ENCODE results near the gene HAAO.

The HAAO gene

GRCh38 chr2:42795275-42795674 lies 2.9 kb upstream of the HAAO start:
- no peak for TF ChIP-seq REST (IDR thresholded peaks at IDR 0.05; ENCODE audit: insufficient read depth in 1 of 2, low read depth in 2 of 2, low read length in 2 of 2)
- no peak for TF ChIP-seq TAF1 (IDR thresholded peaks at IDR 0.05; ENCODE audit: borderline replicate concordance, insufficient read depth, low read length)
- no peak for TF ChIP-seq FOXP2 (optimal IDR thresholded peaks at IDR 0.05; ENCODE audit: borderline replicate concordance, extremely low read depth, extremely low read length, insufficient read depth)

GRCh38 chr2:42794271-42795046 lies 2.1 kb upstream of the HAAO start:
- TF ChIP-seq POLR2AphosphoS5 (IDR thresholded peaks at IDR 0.05; ENCODE audit: low read depth, low read length), result no peak
- TF ChIP-seq TAF1 (IDR thresholded peaks at IDR 0.05; ENCODE audit: borderline replicate concordance, insufficient read depth, low read length), result no peak
- TF ChIP-seq REST (IDR thresholded peaks at IDR 0.05; ENCODE audit: insufficient read depth in 1 of 2, low read depth in 2 of 2, low read length in 2 of 2), result no peak
- TF ChIP-seq FOXP2 (optimal IDR thresholded peaks at IDR 0.05; ENCODE audit: borderline replicate concordance, extremely low read depth, extremely low read length, insufficient read depth), result no peak
- no peak for TF ChIP-seq SIN3A (IDR thresholded peaks at IDR 0.05; ENCODE audit: borderline replicate concordance, insufficient read depth, low read length)

GRCh38 chr2:42793334-42794270 lies 1.2 kb upstream of the HAAO start:
- TF ChIP-seq SIN3A (IDR thresholded peaks at IDR 0.05; ENCODE audit: borderline replicate concordance, insufficient read depth, low read length) (no peak), POLR2AphosphoS5 (IDR thresholded peaks at IDR 0.05; ENCODE audit: low read depth, low read length) (no peak), TAF1 (IDR thresholded peaks at IDR 0.05; ENCODE audit: borderline replicate concordance, insufficient read depth, low read length) (no peak), FOXP2 (optimal IDR thresholded peaks at IDR 0.05; ENCODE audit: borderline replicate concordance, extremely low read depth, extremely low read length, insufficient read depth) (no peak), REST (IDR thresholded peaks at IDR 0.05; ENCODE audit: insufficient read depth in 1 of 2, low read depth in 2 of 2, low read length in 2 of 2) (no peak)

GRCh38 chr2:42792087-42792582 lies 248 bp downstream of the HAAO start:
- TF ChIP-seq TAF1 (IDR thresholded peaks at IDR 0.05; ENCODE audit: borderline replicate concordance, insufficient read depth, low read length) (no peak), POLR2AphosphoS5 (IDR thresholded peaks at IDR 0.05; ENCODE audit: low read depth, low read length) (no peak), FOXP2 (optimal IDR thresholded peaks at IDR 0.05; ENCODE audit: borderline replicate concordance, extremely low read depth, extremely low read length, insufficient read depth) (no peak), REST (IDR thresholded peaks at IDR 0.05; ENCODE audit: insufficient read depth in 1 of 2, low read depth in 2 of 2, low read length in 2 of 2) (no peak), SIN3A (IDR thresholded peaks at IDR 0.05; ENCODE audit: borderline replicate concordance, insufficient read depth, low read length) (no peak)

Data from PFSK-1 (cell line).